ENCODE measurements around the gene PCLAF.

Gene PCLAF

DNA sequence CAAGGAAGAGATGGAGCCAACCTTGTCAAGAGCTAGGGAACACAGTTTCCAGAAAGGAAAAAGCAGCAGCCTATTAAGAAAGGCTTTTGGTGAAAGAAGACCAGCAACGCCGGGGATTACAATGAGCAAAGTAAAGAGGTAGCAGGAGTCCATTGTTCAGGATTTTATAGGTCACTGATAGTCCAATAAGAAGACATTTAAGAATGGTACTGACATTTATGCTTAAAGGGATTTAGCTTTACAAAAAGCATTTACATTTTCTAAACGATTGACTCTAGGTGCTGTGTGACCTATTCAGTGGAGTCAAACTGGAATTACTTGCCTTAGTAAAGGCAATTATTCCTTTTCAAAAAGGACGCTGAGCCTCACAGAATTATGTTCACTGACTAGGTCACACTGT, 66.0 kb downstream of the PCLAF start:
- DNase-seq (ENCODE audit: low spot score): no peak

GRCh38 chr15:64314456-64314855, 66.8 kb downstream of the PCLAF start:
- no peak for DNase-seq (ENCODE audit: low spot score)
